Activated CD8-positive, alpha-beta memory T cell treated with anti-CD3 and anti-CD28 coated beads for 1 hour (primary cell): ENCODE data around the gene TMEM117.
"Not testable (repeated sequence)": the region's sequence is repeated elsewhere in the genome, so short reads cannot be mapped to it uniquely, and the experiment has no call there.

ENCODE experiments used
- DNase-seq, 2 donors: peaks; one replicate each; pipeline ENCODE4 v3.0.0-alpha.2; 2020; ENCODE audit warnings: low read depth in 1 of 2; ENCODE audit errors: extremely low read depth in 1 of 2

The TMEM117 gene

DNA sequence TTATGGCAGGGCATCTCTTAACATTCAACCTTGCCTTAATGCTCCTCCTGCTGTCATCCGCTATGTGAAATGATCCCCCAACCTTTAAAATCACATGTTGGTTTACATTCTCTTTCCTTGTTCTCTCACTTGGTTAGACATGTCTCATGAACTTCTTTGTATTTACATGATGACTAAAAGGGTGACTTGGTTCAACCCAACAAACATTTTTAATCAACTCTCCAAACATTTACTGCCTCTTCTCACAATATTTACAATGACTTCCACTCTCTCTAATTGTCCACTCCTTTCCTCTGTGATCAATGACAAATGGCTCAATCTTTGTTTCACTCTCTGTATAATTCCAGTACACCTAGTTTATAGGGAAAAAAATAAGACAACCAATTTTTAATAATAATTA, 534.1 kb downstream of the TMEM117 start:
- DNase-seq, result no peak

GRCh38 chr12:44370982-44371381, 535.1 kb downstream of the TMEM117 start:
- no peak for DNase-seq

- no peak for DNase-seq
Measured at GRCh38 chr12:44372259-44372658, 536.4 kb downstream of the TMEM117 start.

GRCh38 chr12:44375694-44376093, 539.8 kb downstream of the TMEM117 start:
- no peak for DNase-seq

- no peak for DNase-seq
Measured at GRCh38 chr12:44377443-44378187, 541.7 kb downstream of the TMEM117 start.

- not testable (repeated sequence) for DNase-seq
Measured at GRCh38 chr12:44379113-44379512, 543.2 kb downstream of the TMEM117 start.

DNA sequence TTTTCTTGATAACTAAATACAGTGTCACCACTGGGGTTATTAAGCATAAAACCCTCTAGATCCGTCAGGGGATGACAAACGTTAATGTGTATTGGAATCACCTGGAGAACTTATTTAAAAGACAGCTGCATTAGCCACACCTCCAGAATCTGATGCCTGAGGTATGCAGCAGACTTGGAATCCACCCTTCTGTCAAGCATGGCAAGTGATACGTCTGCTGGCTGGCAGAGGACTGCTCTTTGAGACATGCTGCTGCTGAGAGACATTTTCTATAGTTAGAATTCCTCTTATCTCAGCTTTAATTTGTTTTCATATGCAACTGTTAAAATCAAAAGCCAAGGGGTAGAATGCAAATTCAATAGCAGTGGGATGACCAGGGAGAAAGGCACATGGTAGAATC, 544.0 kb downstream of the TMEM117 start:
- no peak for DNase-seq

- DNase-seq, result no peak
Measured at GRCh38 chr12:44380861-44381260, 545.0 kb downstream of the TMEM117 start.

DNA sequence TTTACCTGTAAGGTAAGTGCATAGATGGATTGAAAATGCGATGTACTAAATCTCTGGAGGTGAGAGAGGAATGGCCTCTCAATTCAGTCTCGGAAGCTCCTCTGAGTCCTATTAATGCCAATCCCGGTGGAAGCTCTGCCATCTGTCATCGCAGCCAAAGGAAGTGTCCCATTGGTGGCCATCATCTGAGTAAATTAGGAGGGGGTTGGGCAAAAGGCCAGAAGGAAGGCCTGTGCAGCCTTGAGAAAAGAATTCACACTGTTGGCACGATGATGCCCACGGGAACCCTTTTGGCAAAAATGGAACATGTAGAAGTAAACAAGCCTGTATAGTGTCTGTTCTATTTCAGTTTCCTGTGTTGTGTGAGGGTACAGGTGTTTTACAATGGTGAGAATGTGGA, 545.5 kb downstream of the TMEM117 start:
- no peak for DNase-seq

- no peak for DNase-seq
Measured at GRCh38 chr12:44384136-44384535, 548.3 kb downstream of the TMEM117 start.

DNA sequence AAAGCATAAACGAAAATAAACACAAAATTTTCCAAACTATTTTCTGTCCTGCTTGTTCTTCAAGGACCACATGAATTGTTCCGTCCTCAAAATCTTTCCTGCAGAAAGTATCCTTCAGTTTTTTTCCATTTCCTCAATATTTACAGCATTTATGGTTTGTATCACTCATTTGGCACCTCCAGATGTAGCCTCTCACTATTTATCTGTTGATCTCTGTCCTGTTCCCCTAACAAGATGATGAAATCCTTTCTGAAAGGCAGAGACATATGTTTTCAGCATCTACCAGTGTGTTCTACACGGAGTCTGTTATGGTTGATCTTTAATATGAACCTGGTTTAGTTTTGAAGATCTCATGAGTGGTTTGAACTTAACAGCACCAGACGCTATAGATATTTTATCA, 550.1 kb downstream of the TMEM117 start:
- no peak for DNase-seq

- DNase-seq, result no peak
Measured at GRCh38 chr12:44387581-44387980, 551.7 kb downstream of the TMEM117 start.

GRCh38 chr12:44389038-44389437, 553.2 kb downstream of the TMEM117 start:
- no peak for DNase-seq

GRCh38 chr12:44389896-44390295, 554.0 kb downstream of the TMEM117 start:
- no peak for DNase-seq

DNA sequence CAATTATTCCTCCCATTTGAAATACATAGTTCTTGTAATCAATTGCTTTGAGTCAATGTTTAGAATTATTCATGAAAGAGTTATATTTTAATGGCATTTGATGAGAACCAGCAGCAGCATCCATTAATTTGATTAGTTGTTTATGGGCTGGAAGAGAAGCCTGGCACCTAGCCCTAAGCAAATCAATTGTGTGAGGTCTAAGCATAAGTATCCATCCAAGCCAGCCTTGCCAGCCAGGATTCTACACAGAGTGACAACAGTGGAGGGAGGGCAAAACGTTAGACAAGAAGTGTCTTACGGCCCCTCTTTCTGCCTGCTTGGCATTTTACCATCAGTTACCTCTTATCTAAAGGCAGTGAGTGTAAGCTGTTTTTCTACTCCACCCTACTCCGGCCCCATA, 561.8 kb downstream of the TMEM117 start:
- DNase-seq, result no peak

GRCh38 chr12:44403185-44403584, 567.3 kb downstream of the TMEM117 start:
- DNase-seq, result no peak

GRCh38 chr12:44405297-44405696, 569.4 kb downstream of the TMEM117 start:
- DNase-seq, result no peak

DNA sequence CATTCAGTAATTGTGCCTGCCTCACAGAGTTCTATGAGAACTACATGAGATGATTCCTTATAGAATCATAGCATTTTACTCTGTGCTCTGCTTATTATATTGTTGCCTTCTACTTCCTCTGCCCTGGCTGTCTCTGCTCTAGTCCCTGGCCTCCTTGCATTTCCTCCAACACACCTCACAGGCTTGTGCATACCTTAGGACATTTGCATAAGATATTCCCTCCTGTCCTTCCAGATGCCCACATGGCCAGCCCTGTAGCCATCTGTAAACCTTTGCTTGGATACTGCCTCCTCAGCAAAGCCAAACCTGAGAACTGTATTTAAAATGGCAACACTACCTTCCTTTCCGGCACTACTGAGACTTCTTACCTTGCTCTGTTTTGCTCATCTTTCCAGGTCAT, 586.7 kb downstream of the TMEM117 start:
- DNase-seq, result no peak

- DNase-seq, result no peak
Measured at GRCh38 chr12:44428825-44429224, 592.9 kb downstream of the TMEM117 start.

GRCh38 chr12:44431647-44432343, 595.9 kb downstream of the TMEM117 start:
- DNase-seq, result no peak

DNA sequence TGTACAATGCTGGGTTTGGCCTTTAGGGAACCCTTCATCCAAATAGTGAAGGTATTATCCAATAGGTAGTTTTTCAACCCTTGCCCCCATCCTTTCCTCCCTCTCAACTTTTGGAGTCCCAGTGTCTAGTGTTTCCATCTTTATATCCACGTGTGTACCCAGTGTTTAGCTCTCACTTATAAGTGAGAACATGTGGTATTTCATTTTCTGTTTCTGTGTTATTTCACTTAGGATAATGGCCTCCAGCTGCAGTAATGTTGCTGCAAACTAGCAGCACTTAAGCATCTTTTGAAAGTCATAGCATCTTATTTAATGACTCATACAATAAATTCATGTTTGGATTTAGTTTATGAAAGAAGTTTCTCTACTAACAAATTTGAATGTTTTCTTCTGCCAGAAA, 597.8 kb downstream of the TMEM117 start:
- no peak for DNase-seq

DNA sequence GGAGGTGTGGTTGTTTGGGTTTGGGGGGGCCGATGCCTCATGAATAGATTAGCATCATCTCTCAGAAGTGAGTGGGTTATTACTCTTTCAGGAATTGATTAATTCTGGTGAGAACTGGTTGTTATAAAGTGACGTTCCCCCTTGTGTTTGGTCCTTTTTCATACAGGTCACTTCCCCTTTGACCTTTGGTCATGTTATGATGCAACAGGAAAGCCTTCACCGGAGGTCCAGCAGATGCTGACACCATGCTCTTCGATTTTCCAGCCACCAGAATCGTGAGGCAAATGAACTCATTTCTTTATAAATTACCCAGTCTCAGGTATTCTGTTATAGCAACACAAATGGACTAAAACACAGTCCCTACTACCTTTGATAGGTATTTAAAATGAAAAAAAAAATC, 600.9 kb downstream of the TMEM117 start:
- DNase-seq, result no peak
